Lung (tissue), 12 donors: Measurements from ENCODE around the gene HDAC1. TPM values are rescaled to one million over a fixed set of nuclear protein-coding genes. Genes with fewer than 3 reads are reported as not detected.

Experiments
- ATAC-seq: fragments of 200-7000 bp; cut with Tn5 transposase; one replicate; pipeline ENCODE4 v1.9.1; 2020; ENCODE audit warnings: moderate number of reproducible peaks; ENCODE audit not compliant: insufficient read depth, low FRiP score
- DNase-seq, 3 donors: peaks; one replicate each; pipeline ENCODE4 v3.0.0-alpha.2; 2013 to 2017
- H3K27ac ChIP-seq, 2 donors: one replicate each; pipeline ENCODE4 v1.5.1; 2013; ENCODE audit warnings: mild to moderate bottlenecking in 2 of 2, moderate library complexity in 2 of 2, control low read depth in 1 of 2, inconsistent platforms in 1 of 2, low read depth in 1 of 2, low read length in 1 of 2
- H3K27me3 ChIP-seq, 3 donors: one replicate each; pipeline ENCODE4 v1.5.1; 2013; ENCODE audit warnings: low read length in 2 of 3; ENCODE audit not compliant: control insufficient read depth in 3 of 3, insufficient read depth in 3 of 3
- H3K36me3 ChIP-seq, 4 donors: one replicate each; pipeline ENCODE4 v1.5.1; 2013; ENCODE audit warnings: low read length in 4 of 4, mild to moderate bottlenecking in 1 of 4, moderate library complexity in 1 of 4; ENCODE audit not compliant: control insufficient read depth in 4 of 4, insufficient read depth in 4 of 4
- H3K4me1 ChIP-seq, 5 donors: one replicate each; pipeline ENCODE4 v1.5.1; 2013; ENCODE audit warnings: low read length in 5 of 5, mild to moderate bottlenecking in 2 of 5, moderate library complexity in 1 of 5; ENCODE audit not compliant: control insufficient read depth in 5 of 5, insufficient read depth in 5 of 5
- H3K4me3 ChIP-seq: one replicate; pipeline ENCODE4 v1.5.1; 2013; ENCODE audit warnings: mild to moderate bottlenecking, control low read depth, moderate library complexity
- H3K9ac ChIP-seq, 2 donors: one replicate each; pipeline ENCODE4 v1.5.1; 2013; ENCODE audit warnings: low read length in 2 of 2, control low read depth in 1 of 2; ENCODE audit not compliant: insufficient read depth in 1 of 2
- H3K9me3 ChIP-seq, 4 donors: one replicate each; pipeline ENCODE4 v1.5.1; 2013; ENCODE audit warnings: low read length in 3 of 4, mild to moderate bottlenecking in 1 of 4, moderate library complexity in 1 of 4; ENCODE audit not compliant: control insufficient read depth in 4 of 4, insufficient read depth in 3 of 4
- WGBS, 2 donors: extraction: QIAGEN DNeasy Blood & Tissue Kit; methylation state at CpG; one replicate each; pipeline ENCODE4 v1.1.7; 2013; 5-methylcytosine and 5-hydroxymethylcytosine counted together
- polyA plus RNA-seq, 2 donors: library from polyadenylated mRNA; stranded (reverse); fragments of 200-250 nt; gene quantifications; one replicate each; pipeline ENCODE4 v1.2.1, GENCODE V29; 2013
- total RNA-seq, 2 donors: library from RNA; depleted of rRNA in 1 of 2; stranded (reverse); fragments of >200 nt in 1 of 2; gene quantifications; one replicate each; pipeline ENCODE4 v1.2.1, GENCODE V29; 2014 to 2021
- TF ChIP-seq, protein P1 (sequence below): IDR thresholded peaks from 2 replicates; pipeline ENCODE4 v1.5.1; 2012; ENCODE audit warnings: mild to moderate bottlenecking; ENCODE audit errors: control extremely low read depth, extremely low read depth
- donor health status: control.
- donor health status: control.
- donor health status: Bipolar disorder and iron deficiency.
- donor health status: healthy.
- donor health status: DM: yes; HTN: yes; CAD: no.

The HDAC1 gene
- total and polyA plus RNA-seq, 4 donors: 47.3 to 90.4 (median 72.5) TPM

DNA sequence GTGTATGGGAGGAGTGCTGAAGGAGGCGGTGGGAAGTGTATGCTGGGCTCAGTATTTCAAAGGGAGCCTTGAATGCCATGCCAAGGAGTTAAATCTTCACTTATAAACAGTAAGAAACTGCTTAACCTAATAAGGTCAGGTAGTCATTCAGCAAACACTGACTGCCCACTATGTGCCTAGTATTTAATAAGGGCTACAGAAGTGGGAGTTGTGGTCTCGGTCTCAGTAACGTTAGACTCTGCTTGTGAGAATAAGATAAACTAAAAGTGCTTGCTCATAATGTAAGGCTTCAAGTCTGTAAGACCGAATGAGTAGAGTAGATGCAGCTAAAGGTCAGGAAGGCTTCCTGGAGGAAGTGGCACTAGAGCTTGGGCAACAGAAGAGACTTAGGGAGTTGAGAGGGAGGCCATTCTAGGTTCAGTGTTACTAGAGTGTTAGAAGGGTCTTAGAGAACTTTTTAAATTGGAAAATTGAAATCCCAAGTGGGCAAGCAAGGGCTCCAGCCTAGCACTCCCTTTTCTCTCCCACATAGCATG, 38.1 kb downstream of the HDAC1 start:
- Histone ChIP-seq H3K27me3 (no peaks in the 10 kb centered on the region), H3K4me3 (no peak overlapping the region), H3K36me3 (peaks cover 36 to 52% (median 43%) of the 10 kb centered on the region in 4 donors), H3K9me3 (no peaks in the 10 kb centered on the region), H3K9ac (no peak overlapping the region), H3K4me1 (peaks cover 0 to 18% (median 6%) of the 10 kb centered on the region in 5 donors), H3K27ac (no peak overlapping the region)
- no peak for ATAC-seq
- DNase-seq: no peak
- 90 to 95% methylated on average over 4 of the region's 4 CpGs for WGBS, 2 donors
- TF ChIP-seq, protein P1, sequence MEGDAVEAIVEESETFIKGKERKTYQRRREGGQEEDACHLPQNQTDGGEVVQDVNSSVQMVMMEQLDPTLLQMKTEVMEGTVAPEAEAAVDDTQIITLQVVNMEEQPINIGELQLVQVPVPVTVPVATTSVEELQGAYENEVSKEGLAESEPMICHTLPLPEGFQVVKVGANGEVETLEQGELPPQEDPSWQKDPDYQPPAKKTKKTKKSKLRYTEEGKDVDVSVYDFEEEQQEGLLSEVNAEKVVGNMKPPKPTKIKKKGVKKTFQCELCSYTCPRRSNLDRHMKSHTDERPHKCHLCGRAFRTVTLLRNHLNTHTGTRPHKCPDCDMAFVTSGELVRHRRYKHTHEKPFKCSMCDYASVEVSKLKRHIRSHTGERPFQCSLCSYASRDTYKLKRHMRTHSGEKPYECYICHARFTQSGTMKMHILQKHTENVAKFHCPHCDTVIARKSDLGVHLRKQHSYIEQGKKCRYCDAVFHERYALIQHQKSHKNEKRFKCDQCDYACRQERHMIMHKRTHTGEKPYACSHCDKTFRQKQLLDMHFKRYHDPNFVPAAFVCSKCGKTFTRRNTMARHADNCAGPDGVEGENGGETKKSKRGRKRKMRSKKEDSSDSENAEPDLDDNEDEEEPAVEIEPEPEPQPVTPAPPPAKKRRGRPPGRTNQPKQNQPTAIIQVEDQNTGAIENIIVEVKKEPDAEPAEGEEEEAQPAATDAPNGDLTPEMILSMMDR: no peak

DNA sequence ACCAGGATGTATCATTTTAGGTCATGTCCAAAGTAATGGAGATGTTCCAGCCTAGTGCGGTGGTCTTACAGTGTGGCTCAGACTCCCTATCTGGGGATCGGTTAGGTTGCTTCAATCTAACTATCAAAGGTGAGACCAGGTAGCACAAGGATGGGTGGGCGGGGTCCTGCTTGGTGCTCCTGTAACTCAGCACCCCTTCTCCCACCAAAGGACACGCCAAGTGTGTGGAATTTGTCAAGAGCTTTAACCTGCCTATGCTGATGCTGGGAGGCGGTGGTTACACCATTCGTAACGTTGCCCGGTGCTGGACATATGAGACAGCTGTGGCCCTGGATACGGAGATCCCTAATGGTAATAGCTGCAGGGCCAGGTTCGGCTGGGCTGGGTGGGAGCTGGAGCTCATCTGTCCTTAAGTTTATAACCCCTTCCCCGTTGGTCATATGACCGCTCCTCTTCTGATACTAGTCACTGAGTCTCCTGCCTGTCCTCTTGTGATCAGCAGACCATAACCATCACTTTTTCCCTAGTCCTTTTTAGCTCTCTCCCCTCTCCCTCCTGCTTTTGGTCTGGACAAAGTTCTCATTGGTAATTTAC, 38.8 kb downstream of the HDAC1 start:
- 93 to 95% methylated on average over 12 of the region's 12 CpGs for WGBS, 2 donors
- TF ChIP-seq, protein P1: no peak
- DNase-seq (no peak), ATAC-seq (no peak)
- H3K9ac ChIP-seq: no peak overlapping the region
- H3K9me3 ChIP-seq: no peaks in the 10 kb centered on the region
- H3K27ac ChIP-seq: no peak overlapping the region
- H3K4me3 ChIP-seq: no peak overlapping the region
- H3K27me3 ChIP-seq: no peaks in the 10 kb centered on the region
- peaks cover 36 to 52% (median 42%) of the 10 kb centered on the region in 4 donors for H3K36me3 ChIP-seq
- peaks cover 0 to 18% (median 6%) of the 10 kb centered on the region in 5 donors for H3K4me1 ChIP-seq

DNA sequence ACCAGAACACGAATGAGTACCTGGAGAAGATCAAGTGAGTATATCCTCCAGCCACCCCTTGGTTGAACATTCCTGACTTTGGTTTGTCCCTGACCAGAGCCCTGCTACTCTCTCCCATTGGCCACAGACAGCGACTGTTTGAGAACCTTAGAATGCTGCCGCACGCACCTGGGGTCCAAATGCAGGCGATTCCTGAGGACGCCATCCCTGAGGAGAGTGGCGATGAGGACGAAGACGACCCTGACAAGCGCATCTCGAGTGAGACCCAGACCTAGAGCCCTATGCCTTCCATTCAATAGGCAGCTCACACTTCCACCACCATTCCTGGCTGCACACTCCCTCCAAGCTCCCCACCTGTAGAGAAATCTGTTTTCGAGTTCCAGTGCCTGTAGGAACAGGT, 39.7 kb downstream of the HDAC1 start:
- DNase-seq (no peak), ATAC-seq (no peak)
- TF ChIP-seq, protein P1: no peak
- WGBS, 2 donors: 91 to 93% methylated on average over 12 of the region's 12 CpGs
- no peaks in the 10 kb centered on the region for H3K9me3 ChIP-seq
- H3K4me3 ChIP-seq: no peak overlapping the region
- no peak overlapping the region for H3K27ac ChIP-seq
- H3K9ac ChIP-seq: no peak overlapping the region
- H3K4me1 ChIP-seq: peaks cover 0 to 18% (median 10%) of the 10 kb centered on the region in 5 donors
- no peaks in the 10 kb centered on the region for H3K27me3 ChIP-seq
- peaks cover 36 to 52% (median 41%) of the 10 kb centered on the region in 4 donors for H3K36me3 ChIP-seq
